ENCODE results near the gene EME1.

DNA sequence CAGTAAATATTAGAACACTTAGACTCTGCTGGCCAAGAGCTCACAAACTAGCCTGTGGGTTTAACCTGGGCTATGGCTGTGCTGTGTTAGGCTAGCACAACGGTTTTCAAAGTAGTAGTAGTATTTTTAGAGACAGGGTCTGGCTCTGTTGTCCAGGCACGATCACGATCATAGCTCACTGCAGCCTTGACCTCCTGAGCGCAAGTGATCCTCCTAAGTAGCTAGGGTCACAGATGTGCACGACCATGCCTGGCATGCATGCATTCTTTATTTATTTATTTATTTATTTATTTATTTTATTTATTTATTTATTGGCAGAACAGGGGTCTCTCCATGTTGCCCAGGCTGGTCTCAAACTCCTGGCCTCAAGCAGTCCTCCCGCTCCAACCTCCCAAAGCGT lies 10.4 kb upstream of the EME1 start:
- TF ChIP-seq, protein P1, sequence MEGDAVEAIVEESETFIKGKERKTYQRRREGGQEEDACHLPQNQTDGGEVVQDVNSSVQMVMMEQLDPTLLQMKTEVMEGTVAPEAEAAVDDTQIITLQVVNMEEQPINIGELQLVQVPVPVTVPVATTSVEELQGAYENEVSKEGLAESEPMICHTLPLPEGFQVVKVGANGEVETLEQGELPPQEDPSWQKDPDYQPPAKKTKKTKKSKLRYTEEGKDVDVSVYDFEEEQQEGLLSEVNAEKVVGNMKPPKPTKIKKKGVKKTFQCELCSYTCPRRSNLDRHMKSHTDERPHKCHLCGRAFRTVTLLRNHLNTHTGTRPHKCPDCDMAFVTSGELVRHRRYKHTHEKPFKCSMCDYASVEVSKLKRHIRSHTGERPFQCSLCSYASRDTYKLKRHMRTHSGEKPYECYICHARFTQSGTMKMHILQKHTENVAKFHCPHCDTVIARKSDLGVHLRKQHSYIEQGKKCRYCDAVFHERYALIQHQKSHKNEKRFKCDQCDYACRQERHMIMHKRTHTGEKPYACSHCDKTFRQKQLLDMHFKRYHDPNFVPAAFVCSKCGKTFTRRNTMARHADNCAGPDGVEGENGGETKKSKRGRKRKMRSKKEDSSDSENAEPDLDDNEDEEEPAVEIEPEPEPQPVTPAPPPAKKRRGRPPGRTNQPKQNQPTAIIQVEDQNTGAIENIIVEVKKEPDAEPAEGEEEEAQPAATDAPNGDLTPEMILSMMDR (IDR thresholded peaks at IDR 0.05): no peak
- no peak for TF ChIP-seq POLR2A (IDR thresholded peaks at IDR 0.05)

All from lower leg skin (tissue), 3 donors.